ENCODE data around the gene RCOR2.

The RCOR2 gene

DNA sequence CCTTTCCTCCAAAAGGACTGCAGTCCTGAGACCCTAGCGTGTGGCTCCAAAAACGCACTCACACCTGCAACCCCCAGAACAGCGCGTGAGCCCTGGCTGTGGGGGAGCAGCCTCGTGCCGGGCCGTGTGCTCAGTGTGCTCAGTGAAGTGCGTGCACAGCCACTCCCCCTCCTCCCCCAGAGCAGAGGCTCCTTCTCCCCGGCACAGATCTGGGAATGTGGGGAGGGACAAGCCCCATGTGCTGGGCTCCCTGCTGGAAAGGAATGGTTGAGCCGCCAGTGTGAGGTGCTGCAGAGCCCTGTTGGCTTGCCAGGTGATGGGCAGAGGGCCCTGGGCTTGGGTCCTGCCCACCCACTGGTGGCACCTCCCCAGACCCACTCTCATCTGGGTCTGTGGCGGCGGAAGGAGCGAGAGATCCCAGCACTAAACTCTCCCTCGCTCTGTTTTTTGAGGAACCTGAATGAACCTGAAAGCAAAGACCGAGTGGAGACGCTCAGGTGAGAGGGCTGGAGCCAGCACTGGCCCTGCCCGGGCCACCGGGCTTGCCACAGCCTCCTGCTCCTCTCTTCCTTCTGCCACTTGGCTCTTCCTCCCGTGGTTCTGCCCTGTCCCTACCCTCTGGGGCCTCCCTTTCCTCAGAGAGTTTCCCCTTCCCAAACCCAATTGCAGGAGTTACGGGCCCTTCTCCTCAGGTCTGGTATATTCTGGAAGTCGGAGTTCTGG, 9.0 kb downstream of the RCOR2 start:
- DNase-seq (ENCODE audit: extremely low read depth, low read depth) = no peak
- TF ChIP-seq, protein P1, sequence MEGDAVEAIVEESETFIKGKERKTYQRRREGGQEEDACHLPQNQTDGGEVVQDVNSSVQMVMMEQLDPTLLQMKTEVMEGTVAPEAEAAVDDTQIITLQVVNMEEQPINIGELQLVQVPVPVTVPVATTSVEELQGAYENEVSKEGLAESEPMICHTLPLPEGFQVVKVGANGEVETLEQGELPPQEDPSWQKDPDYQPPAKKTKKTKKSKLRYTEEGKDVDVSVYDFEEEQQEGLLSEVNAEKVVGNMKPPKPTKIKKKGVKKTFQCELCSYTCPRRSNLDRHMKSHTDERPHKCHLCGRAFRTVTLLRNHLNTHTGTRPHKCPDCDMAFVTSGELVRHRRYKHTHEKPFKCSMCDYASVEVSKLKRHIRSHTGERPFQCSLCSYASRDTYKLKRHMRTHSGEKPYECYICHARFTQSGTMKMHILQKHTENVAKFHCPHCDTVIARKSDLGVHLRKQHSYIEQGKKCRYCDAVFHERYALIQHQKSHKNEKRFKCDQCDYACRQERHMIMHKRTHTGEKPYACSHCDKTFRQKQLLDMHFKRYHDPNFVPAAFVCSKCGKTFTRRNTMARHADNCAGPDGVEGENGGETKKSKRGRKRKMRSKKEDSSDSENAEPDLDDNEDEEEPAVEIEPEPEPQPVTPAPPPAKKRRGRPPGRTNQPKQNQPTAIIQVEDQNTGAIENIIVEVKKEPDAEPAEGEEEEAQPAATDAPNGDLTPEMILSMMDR (IDR thresholded peaks at IDR 0.05; ENCODE audit: low read depth, low read length, missing control alignments) = no peak
- H3K4me3 ChIP-seq (replicated peaks; ENCODE audit: low read depth, low read length) = no peak overlapping the region

DNA sequence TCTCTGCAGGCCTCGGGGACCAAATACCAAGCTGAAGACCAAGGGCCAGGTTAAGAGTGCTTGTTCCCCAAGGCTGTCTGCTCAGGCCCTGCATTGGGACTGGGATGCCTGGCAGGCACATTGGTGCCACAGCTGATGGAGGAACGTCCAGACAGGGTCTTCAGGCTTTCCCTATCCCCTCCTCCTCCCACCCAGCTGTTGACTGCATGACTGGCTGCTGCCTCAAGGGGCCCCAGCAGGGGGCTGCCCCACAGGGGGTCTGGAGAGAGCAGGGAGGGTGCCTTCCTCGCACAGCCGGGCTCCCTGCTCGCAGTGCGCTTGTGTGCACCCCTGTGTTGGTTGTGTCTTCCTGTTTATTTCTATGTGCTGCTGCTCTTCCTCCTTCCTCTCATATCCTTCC, 9.9 kb downstream of the RCOR2 start:
- H3K4me3 ChIP-seq (replicated peaks; ENCODE audit: low read depth, low read length) = no peak overlapping the region
- TF ChIP-seq, protein P1 (IDR thresholded peaks at IDR 0.05; ENCODE audit: low read depth, low read length, missing control alignments) = no peak
- no peak for DNase-seq (ENCODE audit: extremely low read depth, low read depth)

DNA sequence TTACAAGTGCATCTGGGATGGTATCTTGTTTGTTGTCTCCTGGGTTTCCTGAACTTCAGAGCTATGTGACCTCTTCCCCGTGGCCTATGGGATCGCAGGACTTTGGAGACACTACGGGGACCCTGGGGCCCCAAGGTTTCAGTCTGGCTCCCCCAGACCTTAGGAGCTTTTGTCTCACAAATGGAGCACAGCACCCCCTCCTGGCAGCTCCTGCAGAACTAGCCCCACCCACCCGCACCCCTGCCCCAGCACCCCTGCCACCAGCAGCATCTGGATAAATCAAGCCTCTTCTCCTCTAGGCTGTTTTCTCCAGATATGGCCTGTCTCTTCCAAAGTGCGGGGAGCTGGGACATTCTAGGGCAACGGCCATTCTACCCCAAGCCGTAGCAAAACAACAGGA, 10.4 kb downstream of the RCOR2 start:
- H3K4me3 ChIP-seq (replicated peaks; ENCODE audit: low read depth, low read length) = no peak overlapping the region
- no peak for DNase-seq (ENCODE audit: extremely low read depth, low read depth)
- TF ChIP-seq, protein P1 (IDR thresholded peaks at IDR 0.05; ENCODE audit: low read depth, low read length, missing control alignments) = peak; percentile 5

- TF ChIP-seq, protein P1 (IDR thresholded peaks at IDR 0.05; ENCODE audit: low read depth, low read length, missing control alignments) = no peak
- DNase-seq (ENCODE audit: extremely low read depth, low read depth) = no peak
- no peak overlapping the region for H3K4me3 ChIP-seq (replicated peaks; ENCODE audit: low read depth, low read length)
These were observed 10.9 kb downstream of the RCOR2 start for GRCh38 chr11:63906087-63906486.

GRCh38 chr11:63905179-63905578, 11.8 kb downstream of the RCOR2 start:
- TF ChIP-seq, protein P1 (IDR thresholded peaks at IDR 0.05; ENCODE audit: low read depth, low read length, missing control alignments) = no peak
- DNase-seq (ENCODE audit: extremely low read depth, low read depth) = no peak

DNA sequence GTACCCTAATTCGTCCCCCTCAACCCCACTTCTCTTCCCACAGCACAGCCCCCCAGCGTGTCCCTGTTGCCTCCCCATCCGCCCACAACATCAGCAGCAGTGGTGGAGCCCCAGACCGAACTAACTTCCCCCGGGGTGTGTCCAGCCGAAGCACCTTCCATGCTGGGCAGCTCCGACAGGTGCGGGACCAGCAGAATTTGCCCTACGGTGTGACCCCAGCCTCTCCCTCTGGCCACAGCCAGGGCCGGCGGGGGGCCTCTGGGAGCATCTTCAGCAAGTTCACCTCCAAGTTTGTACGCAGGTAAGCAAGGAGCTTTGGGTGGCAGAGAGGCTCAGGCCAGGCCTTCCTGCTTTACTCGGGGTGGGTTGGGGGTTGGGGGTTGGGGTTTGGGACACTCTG, 12.2 kb downstream of the RCOR2 start:
- DNase-seq (ENCODE audit: extremely low read depth, low read depth) = no peak
- no peak overlapping the region for H3K4me3 ChIP-seq (replicated peaks; ENCODE audit: low read depth, low read length)
- TF ChIP-seq, protein P1 (IDR thresholded peaks at IDR 0.05; ENCODE audit: low read depth, low read length, missing control alignments) = no peak

More at GRCh38 chr11:63905179-63905578, 11.8 kb downstream of the RCOR2 start:
- H3K4me3 ChIP-seq (replicated peaks; ENCODE audit: low read depth, low read length) = no peak overlapping the region

- no peak for DNase-seq (ENCODE audit: extremely low read depth, low read depth)
- no peak overlapping the region for H3K4me3 ChIP-seq (replicated peaks; ENCODE audit: low read depth, low read length)
- TF ChIP-seq, protein P1 (IDR thresholded peaks at IDR 0.05; ENCODE audit: low read depth, low read length, missing control alignments) = no peak
These were observed 13.1 kb downstream of the RCOR2 start for GRCh38 chr11:63903884-63904283.

Data from HFF-Myc (cell line).